Activated CD8-positive, alpha-beta T cell treated with anti-CD3 and anti-CD28 coated beads, Interleukin-2, amount 10 ng/mL, durations not matched to agents 7 days and 5 days (primary cell): ENCODE data around the gene SYNPO2. TPM values are rescaled to one million over a fixed set of nuclear protein-coding genes. Genes with fewer than 3 reads are reported as not detected.

ENCODE experiments used
- ATAC-seq: fragments of 150-1000 bp; cut with Tn5 transposase; one replicate; pipeline ENCODE4 v1.10.0; 2021; ENCODE audit warnings: moderate library complexity
- CTCF ChIA-PET: fragments of 350-600 bp; sonication (Branson Sonifier 250); formaldehyde crosslinking; loops from one replicate; lab custom pipeline; 2021; ENCODE audit warnings: antibody characterized with exemption; lab: Charles Lee
- POLR2A ChIA-PET: fragments of 350-600 bp; sonication (Branson Sonifier 250); formaldehyde crosslinking; loops from one replicate; lab custom pipeline; 2021; ENCODE audit warnings: antibody characterized with exemption; lab: Charles Lee
- DNase-seq: peaks from one replicate; pipeline ENCODE4 v3.0.0-alpha.2; 2020
- H3K27ac Mint-ChIP-seq: one replicate; pipeline ENCODE4 v1.8.0; 2021; ENCODE audit warnings: mild to moderate bottlenecking, mixed read lengths
- H3K27me3 Mint-ChIP-seq: one replicate; pipeline ENCODE4 v1.8.0; 2021; ENCODE audit warnings: low read depth, mixed read lengths
- H3K36me3 Mint-ChIP-seq: one replicate; pipeline ENCODE4 v1.8.0; 2021; ENCODE audit warnings: low read depth, mixed read lengths
- H3K4me1 Mint-ChIP-seq: one replicate; pipeline ENCODE4 v1.8.0; 2021; ENCODE audit warnings: low read depth, mixed read lengths
- H3K4me3 Mint-ChIP-seq: one replicate; pipeline ENCODE4 v1.8.0; 2021; ENCODE audit warnings: mild to moderate bottlenecking, mixed read lengths
- H3K9me3 Mint-ChIP-seq: one replicate; pipeline ENCODE4 v1.8.0; 2022; ENCODE audit warnings: mixed read lengths; ENCODE audit not compliant: insufficient read depth
- total RNA-seq, 2 experiments: library from RNA; stranded (reverse); gene quantifications; one replicate each; pipeline ENCODE4 v1.2.3, GENCODE V29; 2021

Gene SYNPO2
- under 1 TPM; 0.60 to 0.74 TPM for total RNA-seq

DNA sequence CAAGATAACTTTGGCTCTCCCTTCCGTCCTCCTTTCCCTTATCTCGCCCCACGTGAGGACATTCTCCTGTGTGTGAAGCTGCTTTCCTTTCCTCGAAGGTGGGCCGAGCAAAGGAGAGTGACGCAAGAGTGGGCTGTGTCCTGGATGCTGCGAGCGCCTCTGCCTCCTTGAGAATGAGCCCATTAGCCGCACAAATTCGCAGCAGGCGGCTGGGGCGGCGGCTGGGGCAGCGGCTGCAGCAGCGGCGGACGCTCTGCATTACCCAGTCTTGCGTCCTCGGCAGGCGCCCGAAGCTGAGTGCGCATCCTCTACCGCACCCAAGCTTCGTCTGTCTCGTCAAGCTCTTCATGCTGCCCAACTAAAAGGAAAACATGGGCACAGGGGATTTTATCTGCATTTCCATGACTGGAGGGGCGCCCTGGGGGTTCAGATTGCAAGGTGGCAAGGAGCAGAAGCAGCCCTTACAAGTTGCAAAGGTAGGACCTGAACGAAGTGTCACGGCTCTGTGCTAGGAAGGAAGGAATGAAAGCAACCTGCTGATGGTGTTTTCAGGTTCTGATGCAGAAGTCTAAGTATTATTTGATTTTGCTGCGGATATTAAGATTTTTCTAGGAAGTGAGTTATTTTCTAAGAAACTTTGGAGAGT is at the start of gene SYNPO2:
Gene SYNPO2 (plus strand): TSS at position 189 of the 646 bp plus-strand sequence. CDS start 183 bp downstream, at position 372.
- Mint-ChIP-seq H3K36me3 (no peaks in the 10 kb centered on the region), H3K9me3 (no peaks in the 10 kb centered on the region), H3K4me3 (peak within 1 kb of the TSS; percentile 73), H3K27me3 (peaks cover 43% of the 10 kb centered on the region), H3K4me1 (peaks cover 14% of the 10 kb centered on the region), H3K27ac (no peak within 1 kb of the TSS)
- peak; percentile 92 for ATAC-seq
- DNase-seq: peak; percentile 56
- ChIA-PET POLR2A (interaction anchor here (0.5 kb wide), 1 partner anchor 1943 kb away, joined by 3 read pairs; no protein-coding TSS in a partner anchor), CTCF (interaction anchor here (0.7 to 4.0 kb wide), 9 partner anchors 9 to 147 kb away, joined by 3 to 19 read pairs (median 6); no protein-coding TSS in a partner anchor)

DNA sequence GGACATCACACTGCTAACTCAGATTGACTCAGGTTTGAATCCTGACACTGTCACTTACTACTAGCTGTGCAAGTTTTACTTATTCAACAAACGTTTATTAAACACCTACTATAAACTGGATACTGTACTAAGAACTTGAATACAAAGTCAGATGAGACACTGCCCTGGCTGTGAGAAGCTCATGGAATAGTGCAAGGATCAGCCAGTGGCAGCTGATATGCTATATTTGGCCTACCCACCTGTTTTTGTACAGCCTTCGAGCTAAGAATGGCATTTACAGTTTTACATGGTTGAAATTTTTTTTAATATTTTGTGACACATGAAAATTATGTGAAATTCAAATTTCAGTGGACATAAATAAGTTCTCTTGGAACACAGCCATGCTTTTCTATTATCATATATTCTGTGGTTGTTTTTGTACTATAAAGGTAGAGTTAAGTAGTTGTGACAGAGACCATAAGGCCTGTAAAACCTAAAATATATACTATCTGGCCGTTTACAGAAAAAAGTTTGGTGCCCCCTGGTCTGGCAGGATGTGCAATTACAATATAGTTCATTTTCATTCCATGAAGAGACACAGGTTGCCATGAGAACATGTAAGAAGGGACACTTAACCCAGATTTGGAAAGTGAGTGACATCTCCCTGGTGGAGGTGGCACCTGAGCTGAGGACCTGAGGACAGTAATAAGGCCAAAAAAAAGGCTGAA is 49.3 kb upstream of the SYNPO2 start:
- H3K4me3 Mint-ChIP-seq: no peak overlapping the region
- peaks cover 6% of the 10 kb centered on the region for H3K36me3 Mint-ChIP-seq
- ChIA-PET CTCF (interaction anchor here (0.7 to 4.6 kb wide), 16 partner anchors 8 to 154 kb away, joined by 3 to 43 read pairs (median 4); partner anchors contain the start of gene METTL14), POLR2A (interaction anchor here (0.6 to 0.9 kb wide), 2 partner anchors 11 to 19 kb away, joined by 3 read pairs; no protein-coding TSS in a partner anchor)
- no peak for ATAC-seq
- peaks cover 8% of the 10 kb centered on the region for H3K27me3 Mint-ChIP-seq
- H3K4me1 Mint-ChIP-seq: peaks cover 14% of the 10 kb centered on the region
- no peak overlapping the region for H3K27ac Mint-ChIP-seq
- H3K9me3 Mint-ChIP-seq: no peaks in the 10 kb centered on the region
- peak; percentile 53 for DNase-seq

DNA sequence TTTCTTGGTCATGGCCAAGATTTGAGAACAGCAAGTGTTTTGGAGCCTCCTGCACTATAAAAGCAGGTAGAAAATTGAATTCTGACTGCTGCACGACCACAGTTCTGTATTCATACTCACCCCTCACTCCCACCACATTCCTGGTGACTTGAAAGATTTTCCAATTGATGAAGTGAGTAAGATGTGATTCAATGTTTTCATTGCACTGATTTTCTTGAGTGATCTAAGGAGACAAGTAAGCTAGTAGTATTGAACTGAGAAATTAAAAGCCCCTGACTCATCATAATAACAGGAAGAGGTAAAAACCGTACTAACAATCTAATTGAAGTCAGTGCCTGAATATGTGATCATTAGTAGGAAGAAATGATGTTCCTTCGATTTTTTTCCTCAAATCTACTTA is 46.6 kb upstream of the SYNPO2 start:
- ChIA-PET CTCF (no interaction called here), POLR2A (no interaction called here)
- Mint-ChIP-seq H3K36me3 (no peaks in the 10 kb centered on the region), H3K9me3 (no peaks in the 10 kb centered on the region), H3K27ac (no peak overlapping the region), H3K4me3 (no peak overlapping the region), H3K27me3 (peaks cover 13% of the 10 kb centered on the region), H3K4me1 (no peaks in the 10 kb centered on the region)
- ATAC-seq: no peak
- no peak for DNase-seq

DNA sequence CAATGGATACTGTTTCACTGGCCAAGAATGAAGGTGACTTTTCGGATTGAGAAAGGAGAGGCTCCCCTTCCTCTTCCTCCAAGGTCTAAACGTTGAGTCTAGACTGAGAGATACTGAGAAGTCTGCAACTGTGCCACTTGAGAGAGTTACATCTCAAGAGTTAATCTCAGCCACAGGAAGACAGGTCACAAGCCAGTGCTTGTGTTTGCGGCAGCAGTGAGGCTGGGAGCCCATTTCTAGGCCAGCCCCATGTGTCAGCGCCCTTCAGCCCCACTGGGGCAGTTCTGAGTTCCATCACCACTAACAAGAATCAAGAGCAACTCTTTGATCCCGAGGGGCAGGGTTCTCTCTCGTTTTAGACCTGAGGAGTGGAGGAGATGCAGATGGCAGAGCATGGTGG is 45.4 kb upstream of the SYNPO2 start:
- DNase-seq (no peak), ATAC-seq (no peak)
- POLR2A ChIA-PET: no interaction called here
- Mint-ChIP-seq H3K4me3 (no peak overlapping the region), H3K4me1 (no peaks in the 10 kb centered on the region), H3K27me3 (peaks cover 14% of the 10 kb centered on the region), H3K27ac (no peak overlapping the region), H3K9me3 (no peaks in the 10 kb centered on the region), H3K36me3 (no peaks in the 10 kb centered on the region)
- CTCF ChIA-PET: interaction anchor here (0.7 kb wide), 2 partner anchors 8 to 18 kb away, joined by 3 read pairs; no protein-coding TSS in a partner anchor

DNA sequence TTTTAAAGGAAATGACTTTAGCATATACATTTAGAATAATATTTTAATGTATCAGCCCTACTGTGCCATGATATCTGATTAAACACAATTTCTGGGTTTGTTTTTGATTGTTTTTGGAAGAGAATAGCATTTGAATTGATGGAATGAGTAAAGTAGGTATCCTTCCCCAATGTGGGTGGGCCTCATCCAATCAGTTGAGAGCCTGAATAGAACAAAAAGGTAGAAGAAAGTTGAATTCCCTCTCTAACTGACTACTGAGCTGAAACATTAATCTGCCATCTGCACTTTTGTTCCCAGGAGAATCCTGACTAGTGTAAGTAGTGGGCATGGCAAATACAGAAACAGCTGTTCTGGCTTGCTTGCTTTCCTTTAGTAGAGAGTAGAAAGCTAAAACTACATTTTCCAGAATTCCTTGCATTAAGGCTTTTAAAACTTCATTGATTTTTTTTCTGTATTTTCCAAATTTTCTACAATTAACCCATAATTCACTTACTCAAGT is 43.1 kb upstream of the SYNPO2 start:
- Mint-ChIP-seq H3K27ac (no peak overlapping the region), H3K9me3 (no peaks in the 10 kb centered on the region), H3K4me3 (no peak overlapping the region), H3K27me3 (peaks cover 11% of the 10 kb centered on the region), H3K4me1 (peaks cover 7% of the 10 kb centered on the region), H3K36me3 (peaks cover 7% of the 10 kb centered on the region)
- no peak for DNase-seq
- POLR2A ChIA-PET: no interaction called here
- CTCF ChIA-PET: interaction anchor here (0.6 kb wide), 1 partner anchor 44 kb away, joined by 3 read pairs; no protein-coding TSS in a partner anchor
- no peak for ATAC-seq

GRCh38 chr4:118846979-118847378 is 41.7 kb upstream of the SYNPO2 start:
- Mint-ChIP-seq H3K4me1 (peaks cover 17% of the 10 kb centered on the region), H3K27ac (no peak overlapping the region), H3K36me3 (peaks cover 11% of the 10 kb centered on the region), H3K4me3 (no peak overlapping the region), H3K27me3 (peaks cover 11% of the 10 kb centered on the region), H3K9me3 (no peaks in the 10 kb centered on the region)
- ChIA-PET POLR2A (interaction anchor here (0.8 kb wide), 1 partner anchor 10 kb away, joined by 4 read pairs; no protein-coding TSS in a partner anchor), CTCF (interaction anchor here (1.1 to 2.2 kb wide), 4 partner anchors 10 to 62 kb away, joined by 3 to 17 read pairs (median 5); partner anchors contain the start of gene SEC24D)
- no peak for ATAC-seq
- DNase-seq: no peak

GRCh38 chr4:118848242-118848641 is 40.4 kb upstream of the SYNPO2 start:
- no peak for ATAC-seq
- no peak for DNase-seq
- Mint-ChIP-seq H3K9me3 (no peaks in the 10 kb centered on the region), H3K36me3 (peaks cover 19% of the 10 kb centered on the region), H3K27me3 (peaks cover 10% of the 10 kb centered on the region), H3K4me3 (no peak overlapping the region), H3K4me1 (peaks cover 24% of the 10 kb centered on the region), H3K27ac (no peak overlapping the region)
- POLR2A ChIA-PET: no interaction called here
- CTCF ChIA-PET: interaction anchor here (2.1 to 2.2 kb wide), 2 partner anchors 11 to 16 kb away, joined by 6 to 17 read pairs; partner anchors contain the start of gene SEC24D

- no peak for ATAC-seq
Measured at GRCh38 chr4:118848901-118849300, 39.8 kb upstream of the SYNPO2 start.

GRCh38 chr4:118849867-118850487 is 38.7 kb upstream of the SYNPO2 start:
- no peak for DNase-seq
- no peaks in the 10 kb centered on the region for H3K9me3 Mint-ChIP-seq
- POLR2A ChIA-PET: interaction anchor here (0.7 to 1.8 kb wide), 2 partner anchors 10 to 14 kb away, joined by 3 to 14 read pairs; partner anchors contain the start of gene SEC24D
- CTCF ChIA-PET: interaction anchor here (0.9 to 6.8 kb wide), 7 partner anchors 12 to 426 kb away, joined by 3 to 43 read pairs (median 3); no protein-coding TSS in a partner anchor
- peaks cover 20% of the 10 kb centered on the region for H3K36me3 Mint-ChIP-seq
- H3K27me3 Mint-ChIP-seq: peaks cover 7% of the 10 kb centered on the region
- no peak for ATAC-seq
- H3K27ac Mint-ChIP-seq: peak overlapping the region; percentile 92
- H3K4me3 Mint-ChIP-seq: peak overlapping the region; percentile 86
- peaks cover 24% of the 10 kb centered on the region for H3K4me1 Mint-ChIP-seq

More at GRCh38 chr4:118848901-118849300, 39.8 kb upstream of the SYNPO2 start:
- Mint-ChIP-seq H3K9me3 (no peaks in the 10 kb centered on the region), H3K27ac (no peak overlapping the region), H3K36me3 (peaks cover 20% of the 10 kb centered on the region), H3K4me1 (peaks cover 24% of the 10 kb centered on the region), H3K27me3 (peaks cover 7% of the 10 kb centered on the region), H3K4me3 (no peak overlapping the region)
- ChIA-PET POLR2A (no interaction called here), CTCF (interaction anchor here (6.8 kb wide), 1 partner anchor 10 kb away, joined by 43 read pairs; no protein-coding TSS in a partner anchor)
- no peak for DNase-seq

DNA sequence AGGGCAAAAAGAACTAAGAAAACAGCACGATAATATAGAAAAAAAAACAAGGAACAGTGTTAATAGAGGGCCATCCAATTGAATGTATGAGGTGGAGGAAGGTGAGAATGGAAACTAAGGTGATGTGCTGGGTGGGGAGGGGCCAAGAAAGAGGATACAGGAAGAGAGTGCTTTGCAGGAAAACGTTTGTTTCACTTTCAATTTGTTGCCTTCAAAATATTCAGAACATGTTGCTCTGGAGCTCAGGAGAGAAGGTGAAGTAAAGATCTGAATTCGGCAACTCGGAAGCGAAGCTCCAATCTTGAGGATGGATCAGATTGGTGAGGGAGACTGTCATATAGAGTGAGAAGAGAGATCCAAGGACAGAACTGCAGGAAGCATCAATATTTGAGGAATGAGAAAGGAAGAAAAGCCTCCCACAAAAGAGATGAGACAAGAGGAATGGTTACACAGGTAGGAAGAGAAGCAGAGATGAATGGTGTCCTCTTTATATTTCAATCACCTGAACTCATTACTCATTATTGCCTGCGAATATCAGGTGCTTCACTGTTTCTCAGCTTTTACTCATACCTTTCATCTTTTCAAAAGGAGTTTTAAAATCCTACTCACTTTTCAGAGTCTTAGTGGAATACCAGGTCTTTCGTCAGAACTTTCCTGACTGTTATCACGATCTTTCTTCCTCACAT is 38.0 kb upstream of the SYNPO2 start:
- Mint-ChIP-seq H3K36me3 (peaks cover 20% of the 10 kb centered on the region), H3K27me3 (peaks cover 7% of the 10 kb centered on the region), H3K9me3 (no peaks in the 10 kb centered on the region), H3K4me3 (peak overlapping the region; percentile 86), H3K27ac (peak overlapping the region; percentile 92), H3K4me1 (peaks cover 24% of the 10 kb centered on the region)
- CTCF ChIA-PET: interaction anchor here (0.7 to 6.8 kb wide), 9 partner anchors 10 to 427 kb away, joined by 3 to 43 read pairs (median 3); no protein-coding TSS in a partner anchor
- DNase-seq: peak; percentile 68
- POLR2A ChIA-PET: interaction anchor here (0.6 to 1.8 kb wide), 3 partner anchors 11 to 25 kb away, joined by 3 to 14 read pairs (median 4); partner anchors contain the start of gene SEC24D
- ATAC-seq: peak; percentile 97
